A549 (cell line): Measurements from ENCODE around the gene SMIM21.

Experiments used
- BHLHE40 ChIP-seq: IDR thresholded peaks from 2 replicates; pipeline ENCODE4 v1.6.1; 2012; ENCODE audit warnings: low read depth, low read length, inconsistent platforms
- CEBPB ChIP-seq, 2 experiments: fragments of >200 bp in 1 of 2; sonication (Bioruptor Twin) in 1 of 2; formaldehyde crosslinking in 1 of 2; IDR thresholded peaks; 2 replicates each; pipeline ENCODE4 v1.6.1; 2012 to 2016
- CTCF ChIP-seq: fragments of >200 bp; sonication (Bioruptor Twin); formaldehyde crosslinking; IDR thresholded peaks from 3 replicates; pipeline ENCODE4 v1.5.1; 2016
- JUN ChIP-seq, 2 experiments: fragments of >200 bp; sonication (Bioruptor Twin); formaldehyde crosslinking; IDR thresholded peaks; 2 replicates in 1 of 2; 3 replicates in 1 of 2; pipeline ENCODE4 v1.6.1; 2016 to 2017
- NFE2L2 ChIP-seq: fragments of 150-350 bp; conservative IDR thresholded peaks from 2 replicates; pipeline ENCODE4 v1.6.1; 2014; ENCODE audit warnings: low read length
- POLR2A ChIP-seq: IDR thresholded peaks from 2 replicates; pipeline ENCODE4 v1.6.1; 2012; ENCODE audit warnings: mild to moderate bottlenecking, low read length
- RAD21 ChIP-seq, 2 experiments: fragments of >200 bp in 1 of 2; sonication (Bioruptor Twin) in 1 of 2; formaldehyde crosslinking in 1 of 2; IDR thresholded peaks in 1 of 2; conservative IDR thresholded peaks in 1 of 2; 2 replicates in 1 of 2; 3 replicates in 1 of 2; pipeline ENCODE4 v1.6.1; 2012 to 2018; ENCODE audit warnings: inconsistent platforms in 1 of 2
- TF ChIP-seq, protein P1 (sequence below): IDR thresholded peaks from 2 replicates; pipeline ENCODE4 v1.6.1; 2012; ENCODE audit warnings: low read depth, borderline replicate concordance

GRCh38 chr18:75409806-75410205, 17.7 kb downstream of the SMIM21 start:
- TF ChIP-seq CTCF (no peak), BHLHE40 (no peak), CEBPB (IDR thresholded peaks at IDR 0.05) (no peak), POLR2A (no peak), JUN (IDR thresholded peaks at IDR 0.05) (no peak), NFE2L2 (no peak), RAD21 (conservative IDR thresholded peaks at IDR 0.05 in 1 of 2, IDR thresholded peaks at IDR 0.05 in 1 of 2) (no peak)
- TF ChIP-seq, protein P1, sequence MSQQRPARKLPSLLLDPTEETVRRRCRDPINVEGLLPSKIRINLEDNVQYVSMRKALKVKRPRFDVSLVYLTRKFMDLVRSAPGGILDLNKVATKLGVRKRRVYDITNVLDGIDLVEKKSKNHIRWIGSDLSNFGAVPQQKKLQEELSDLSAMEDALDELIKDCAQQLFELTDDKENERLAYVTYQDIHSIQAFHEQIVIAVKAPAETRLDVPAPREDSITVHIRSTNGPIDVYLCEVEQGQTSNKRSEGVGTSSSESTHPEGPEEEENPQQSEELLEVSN = no peak
